Hepatocyte (in vitro differentiated cells): ENCODE results near the gene NRSN1. TPM values are rescaled to one million over a fixed set of nuclear protein-coding genes. Genes with fewer than 3 reads are reported as not detected.

Experiments used
- DNase-seq: peaks from one replicate; pipeline ENCODE4 v3.0.0-alpha.2; 2016; ENCODE audit warnings: low spot score
- H2AFZ ChIP-seq: fragments of 200-600 bp; sonication (generic); 2 replicates; pipeline ENCODE4 v1.6.0; 2016; ENCODE audit warnings: antibody characterized with exemption, mild to moderate bottlenecking
- H3K27ac ChIP-seq: fragments of 200-600 bp; sonication (generic); 2 replicates; pipeline ENCODE4 v1.5.1; 2016; ENCODE audit warnings: mild to moderate bottlenecking
- H3K27me3 ChIP-seq: fragments of 200-600 bp; sonication (generic); 2 replicates; pipeline ENCODE4 v1.6.1; 2016
- H3K36me3 ChIP-seq: fragments of 200-600 bp; sonication (generic); replicated peaks from 2 replicates; pipeline ENCODE4 v1.5.1; 2016; ENCODE audit warnings: low read depth; ENCODE audit not compliant: insufficient read depth
- H3K4me1 ChIP-seq: fragments of 200-600 bp; sonication (generic); 2 replicates; pipeline ENCODE4 v1.5.1; 2016; ENCODE audit warnings: mild to moderate bottlenecking, moderate library complexity; ENCODE audit not compliant: insufficient read depth
- H3K4me2 ChIP-seq: fragments of 200-600 bp; sonication (generic); 2 replicates; pipeline ENCODE4 v1.6.0; 2016
- H3K4me3 ChIP-seq: fragments of 200-600 bp; sonication (generic); 2 replicates; pipeline ENCODE4 v1.5.1; 2016; ENCODE audit warnings: mild to moderate bottlenecking
- H3K79me2 ChIP-seq: fragments of 200-600 bp; sonication (generic); 2 replicates; pipeline ENCODE4 v1.6.0; 2017; ENCODE audit warnings: mild to moderate bottlenecking
- H3K9me2 ChIP-seq: fragments of 200-600 bp; sonication (generic); replicated peaks from 2 replicates; pipeline ENCODE4 v1.6.0; 2017; ENCODE audit warnings: mild to moderate bottlenecking; ENCODE audit not compliant: insufficient read depth
- H3K9me3 ChIP-seq: fragments of 200-600 bp; sonication (generic); 2 replicates; pipeline ENCODE4 v1.5.1; 2016; ENCODE audit warnings: low read depth, mild to moderate bottlenecking
- H4K20me1 ChIP-seq: fragments of 200-600 bp; sonication (generic); 2 replicates; pipeline ENCODE4 v1.6.0; 2016; ENCODE audit warnings: mild to moderate bottlenecking; ENCODE audit not compliant: insufficient read depth, poor library complexity, severe bottlenecking
- EZH2 ChIP-seq: fragments of 200-600 bp; sonication (generic); IDR thresholded peaks from 2 replicates; pipeline ENCODE4 v1.6.1; 2016; ENCODE audit warnings: antibody characterized with exemption, mild to moderate bottlenecking, borderline replicate concordance
- EZH2phosphoT487 ChIP-seq: fragments of 200-600 bp; sonication (generic); IDR thresholded peaks from one replicate; pipeline ENCODE4 v1.6.1; 2018; ENCODE audit warnings: antibody characterized with exemption, mild to moderate bottlenecking, low read depth, moderate library complexity; ENCODE audit not compliant: unreplicated experiment, severe bottlenecking
- WGBS: methylation state at CpG from one replicate; pipeline ENCODE4 v1.1.6; 2016; ENCODE audit warnings: low lambda C conversion rate; ENCODE audit errors: missing lambda C conversion rate; 5-methylcytosine and 5-hydroxymethylcytosine counted together
- polyA plus RNA-seq: library from polyadenylated mRNA; unstranded; fragments of >200 nt; fragmentation: Nextera tagmentation; extraction: Ambion mirVana; gene quantifications from 2 replicates; pipeline ENCODE4 v1.2.1, GENCODE V29; 2016
- total RNA-seq: library from RNA; depleted of rRNA; stranded (reverse); fragments of >200 nt; gene quantifications from 2 replicates; pipeline ENCODE4 v1.2.3, GENCODE V29; 2014
- TF ChIP-seq, protein P1 (sequence below): fragments of 200-600 bp; sonication (generic); IDR thresholded peaks from 2 replicates; pipeline ENCODE4 v1.5.1; 2016; ENCODE audit warnings: antibody characterized with exemption, mild to moderate bottlenecking; ENCODE audit not compliant: poor library complexity

Gene NRSN1
- total and polyA plus RNA-seq, 2 experiments from 2014 or later = 0.51 TPM; not detected in 1

GRCh38 chr6:24107294-24107693 lies 18.7 kb upstream of the NRSN1 start:
- H4K20me1 ChIP-seq = no peaks in the 10 kb centered on the region
- no peak overlapping the region for H3K4me2 ChIP-seq
- WGBS = 70% methylated on average over 1 of the region's 1 CpG
- H3K9me3 ChIP-seq = no peaks in the 10 kb centered on the region
- no peak overlapping the region for H2AFZ ChIP-seq
- no peak for TF ChIP-seq EZH2phosphoT487
- TF ChIP-seq, protein P1, sequence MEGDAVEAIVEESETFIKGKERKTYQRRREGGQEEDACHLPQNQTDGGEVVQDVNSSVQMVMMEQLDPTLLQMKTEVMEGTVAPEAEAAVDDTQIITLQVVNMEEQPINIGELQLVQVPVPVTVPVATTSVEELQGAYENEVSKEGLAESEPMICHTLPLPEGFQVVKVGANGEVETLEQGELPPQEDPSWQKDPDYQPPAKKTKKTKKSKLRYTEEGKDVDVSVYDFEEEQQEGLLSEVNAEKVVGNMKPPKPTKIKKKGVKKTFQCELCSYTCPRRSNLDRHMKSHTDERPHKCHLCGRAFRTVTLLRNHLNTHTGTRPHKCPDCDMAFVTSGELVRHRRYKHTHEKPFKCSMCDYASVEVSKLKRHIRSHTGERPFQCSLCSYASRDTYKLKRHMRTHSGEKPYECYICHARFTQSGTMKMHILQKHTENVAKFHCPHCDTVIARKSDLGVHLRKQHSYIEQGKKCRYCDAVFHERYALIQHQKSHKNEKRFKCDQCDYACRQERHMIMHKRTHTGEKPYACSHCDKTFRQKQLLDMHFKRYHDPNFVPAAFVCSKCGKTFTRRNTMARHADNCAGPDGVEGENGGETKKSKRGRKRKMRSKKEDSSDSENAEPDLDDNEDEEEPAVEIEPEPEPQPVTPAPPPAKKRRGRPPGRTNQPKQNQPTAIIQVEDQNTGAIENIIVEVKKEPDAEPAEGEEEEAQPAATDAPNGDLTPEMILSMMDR = no peak
- no peak for TF ChIP-seq EZH2
- no peaks in the 10 kb centered on the region for H3K4me1 ChIP-seq
- no peaks in the 10 kb centered on the region for H3K9me2 ChIP-seq
- no peak overlapping the region for H3K4me3 ChIP-seq
- no peaks in the 10 kb centered on the region for H3K36me3 ChIP-seq
- no peaks in the 10 kb centered on the region for H3K27me3 ChIP-seq
- DNase-seq = no peak
- H3K27ac ChIP-seq = no peak overlapping the region
- no peaks in the 10 kb centered on the region for H3K79me2 ChIP-seq

- Histone ChIP-seq H3K4me1 (no peaks in the 10 kb centered on the region), H3K36me3 (no peaks in the 10 kb centered on the region), H3K4me3 (no peak overlapping the region), H3K9me3 (no peaks in the 10 kb centered on the region), H3K4me2 (no peak overlapping the region), H3K27ac (no peak overlapping the region), H3K9me2 (no peaks in the 10 kb centered on the region), H3K79me2 (no peaks in the 10 kb centered on the region), H4K20me1 (no peaks in the 10 kb centered on the region), H2AFZ (no peak overlapping the region), H3K27me3 (no peaks in the 10 kb centered on the region)
- 82% methylated on average over 6 of the region's 6 CpGs for WGBS
- TF ChIP-seq EZH2phosphoT487 (no peak), EZH2 (no peak)
- TF ChIP-seq, protein P1 = no peak
- no peak for DNase-seq
Observed at GRCh38 chr6:24108056-24108455, 18.0 kb upstream of the NRSN1 start.

DNA sequence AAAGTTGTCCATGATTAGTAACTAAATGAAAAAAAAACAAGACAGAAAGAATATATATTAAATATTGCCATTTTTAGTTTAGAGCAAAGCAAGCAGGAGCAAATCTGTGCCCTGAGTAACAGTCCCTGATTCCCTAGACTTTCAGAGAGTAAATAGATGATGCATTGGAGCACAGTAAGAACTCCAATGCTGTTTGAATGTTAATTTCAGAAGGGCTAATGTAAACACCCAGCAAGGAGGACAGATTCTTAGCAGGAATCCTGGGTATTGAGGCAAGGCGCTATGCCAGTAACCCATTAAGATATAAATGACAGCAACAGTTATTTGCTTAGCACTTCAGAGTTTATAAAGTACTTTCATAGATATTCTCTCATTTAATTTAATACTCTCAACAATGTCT lies 15.6 kb upstream of the NRSN1 start:
- H3K4me3 ChIP-seq = no peak overlapping the region
- no peak overlapping the region for H2AFZ ChIP-seq
- H4K20me1 ChIP-seq = no peaks in the 10 kb centered on the region
- H3K27me3 ChIP-seq = no peaks in the 10 kb centered on the region
- no peaks in the 10 kb centered on the region for H3K36me3 ChIP-seq
- DNase-seq = no peak
- TF ChIP-seq, protein P1 = no peak
- no peak for TF ChIP-seq EZH2phosphoT487
- TF ChIP-seq EZH2 = no peak
- no peaks in the 10 kb centered on the region for H3K79me2 ChIP-seq
- H3K4me2 ChIP-seq = no peak overlapping the region
- no peak overlapping the region for H3K27ac ChIP-seq
- no peaks in the 10 kb centered on the region for H3K9me3 ChIP-seq
- H3K9me2 ChIP-seq = no peaks in the 10 kb centered on the region
- WGBS = 0% methylated on average over 1 of the region's 1 CpG
- H3K4me1 ChIP-seq = no peaks in the 10 kb centered on the region

DNA sequence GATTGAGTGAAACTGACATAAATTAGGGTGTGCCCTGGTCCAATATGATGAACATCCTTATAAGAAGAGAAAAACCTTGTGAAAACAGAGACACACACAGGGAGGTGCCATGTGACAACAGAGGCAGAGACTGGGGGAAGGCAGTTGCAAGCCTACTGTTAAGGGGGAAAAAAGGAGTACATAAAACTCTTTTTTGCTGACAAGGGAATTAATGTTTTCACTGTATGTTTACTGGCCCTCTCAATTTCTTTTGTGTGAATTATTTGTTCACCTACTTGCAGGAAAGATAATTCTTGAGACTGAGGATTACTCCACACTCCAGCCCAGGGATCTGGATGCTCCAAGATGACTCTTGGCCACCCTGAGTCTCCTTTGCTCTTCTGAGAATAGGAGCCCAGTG lies 12.1 kb upstream of the NRSN1 start:
- no peaks in the 10 kb centered on the region for H4K20me1 ChIP-seq
- TF ChIP-seq EZH2 = no peak
- TF ChIP-seq EZH2phosphoT487 = no peak
- TF ChIP-seq, protein P1 = no peak
- H3K27ac ChIP-seq = no peak overlapping the region
- H3K27me3 ChIP-seq = no peaks in the 10 kb centered on the region
- H3K4me2 ChIP-seq = no peak overlapping the region
- H3K36me3 ChIP-seq = no peaks in the 10 kb centered on the region
- no peaks in the 10 kb centered on the region for H3K9me2 ChIP-seq
- no peak for DNase-seq
- no peaks in the 10 kb centered on the region for H3K4me1 ChIP-seq
- H3K79me2 ChIP-seq = no peaks in the 10 kb centered on the region
- H3K9me3 ChIP-seq = no peaks in the 10 kb centered on the region
- H3K4me3 ChIP-seq = no peak overlapping the region
- H2AFZ ChIP-seq = no peak overlapping the region
